ENCODE results near the gene TRIM56.
"Not testable (repeated sequence)": the region's sequence is repeated elsewhere in the genome, so short reads cannot be mapped to it uniquely, and the experiment has no call there.

TRIM56 gene

DNA sequence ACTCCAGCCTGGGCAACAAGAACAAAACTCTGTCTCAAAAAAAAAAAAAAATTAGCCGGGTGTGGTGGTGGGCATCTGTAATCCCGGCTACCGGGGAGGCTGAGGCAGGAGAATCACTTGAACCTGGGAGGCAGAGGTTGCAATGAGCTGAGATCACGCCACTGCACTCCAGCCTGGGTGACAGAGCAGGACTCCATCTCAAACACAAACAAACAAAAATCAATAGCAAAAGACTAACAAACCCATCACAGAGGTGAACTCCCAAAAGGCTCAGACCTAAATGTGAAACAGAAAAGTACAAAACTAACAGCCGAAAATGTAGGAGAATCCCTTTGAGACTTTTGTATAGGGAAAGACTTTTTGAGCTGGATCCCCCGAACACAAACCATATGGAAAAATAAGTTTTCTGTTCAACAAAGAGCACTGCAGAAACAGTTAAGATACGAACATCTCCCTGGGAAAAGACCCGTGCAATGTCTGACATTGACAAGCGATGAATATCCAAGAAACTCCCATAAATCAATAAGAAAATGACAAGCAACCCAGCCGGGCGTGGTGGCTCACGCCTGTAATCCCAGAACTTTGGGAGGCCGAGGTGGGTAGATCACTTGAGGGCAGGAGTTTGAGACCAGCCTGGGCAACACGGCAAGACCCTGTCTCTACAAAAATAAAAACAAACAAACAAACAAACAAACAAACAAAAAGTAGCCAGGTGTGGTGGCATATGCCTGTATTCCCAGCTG lies 13.7 kb upstream of the TRIM56 start:
- H3K4me1 ChIP-seq (ENCODE audit: control insufficient read depth, insufficient read depth, low read length); H3K9ac ChIP-seq (ENCODE audit: low read length); H3K36me3 ChIP-seq (ENCODE audit: control insufficient read depth, insufficient read depth, low read length); H3K27me3 ChIP-seq (ENCODE audit: control insufficient read depth, insufficient read depth, low read length); H3K4me3 ChIP-seq (ENCODE audit: low read depth, low read length); H3K27ac ChIP-seq (ENCODE audit: low read depth, low read length); H3K9me3 ChIP-seq (ENCODE audit: control insufficient read depth, insufficient read depth, low read depth, low read length): not testable (repeated sequence)

- Histone ChIP-seq H3K36me3 (ENCODE audit: control insufficient read depth, insufficient read depth, low read length) (no peaks in the 10 kb centered on the region), H3K9ac (ENCODE audit: low read length) (no peak overlapping the region), H3K27ac (ENCODE audit: low read depth, low read length) (no peak overlapping the region), H3K4me3 (ENCODE audit: low read depth, low read length) (no peak overlapping the region), H3K9me3 (ENCODE audit: control insufficient read depth, insufficient read depth, low read depth, low read length) (no peaks in the 10 kb centered on the region), H3K27me3 (ENCODE audit: control insufficient read depth, insufficient read depth, low read length) (no peaks in the 10 kb centered on the region), H3K4me1 (ENCODE audit: control insufficient read depth, insufficient read depth, low read length) (peaks cover 2% of the 10 kb centered on the region; the same call in 1 of the 2 replicates)
These were observed 9.6 kb upstream of the TRIM56 start for GRCh38 chr7:101075646-101076045.

- not testable (repeated sequence) for H3K27ac ChIP-seq (ENCODE audit: low read depth, low read length); H3K4me1 ChIP-seq (ENCODE audit: control insufficient read depth, insufficient read depth, low read length); H3K27me3 ChIP-seq (ENCODE audit: control insufficient read depth, insufficient read depth, low read length); H3K36me3 ChIP-seq (ENCODE audit: control insufficient read depth, insufficient read depth, low read length); H3K4me3 ChIP-seq (ENCODE audit: low read depth, low read length); H3K9ac ChIP-seq (ENCODE audit: low read length); H3K9me3 ChIP-seq (ENCODE audit: control insufficient read depth, insufficient read depth, low read depth, low read length)
These were observed 9.1 kb upstream of the TRIM56 start for GRCh38 chr7:101076183-101076582.

DNA sequence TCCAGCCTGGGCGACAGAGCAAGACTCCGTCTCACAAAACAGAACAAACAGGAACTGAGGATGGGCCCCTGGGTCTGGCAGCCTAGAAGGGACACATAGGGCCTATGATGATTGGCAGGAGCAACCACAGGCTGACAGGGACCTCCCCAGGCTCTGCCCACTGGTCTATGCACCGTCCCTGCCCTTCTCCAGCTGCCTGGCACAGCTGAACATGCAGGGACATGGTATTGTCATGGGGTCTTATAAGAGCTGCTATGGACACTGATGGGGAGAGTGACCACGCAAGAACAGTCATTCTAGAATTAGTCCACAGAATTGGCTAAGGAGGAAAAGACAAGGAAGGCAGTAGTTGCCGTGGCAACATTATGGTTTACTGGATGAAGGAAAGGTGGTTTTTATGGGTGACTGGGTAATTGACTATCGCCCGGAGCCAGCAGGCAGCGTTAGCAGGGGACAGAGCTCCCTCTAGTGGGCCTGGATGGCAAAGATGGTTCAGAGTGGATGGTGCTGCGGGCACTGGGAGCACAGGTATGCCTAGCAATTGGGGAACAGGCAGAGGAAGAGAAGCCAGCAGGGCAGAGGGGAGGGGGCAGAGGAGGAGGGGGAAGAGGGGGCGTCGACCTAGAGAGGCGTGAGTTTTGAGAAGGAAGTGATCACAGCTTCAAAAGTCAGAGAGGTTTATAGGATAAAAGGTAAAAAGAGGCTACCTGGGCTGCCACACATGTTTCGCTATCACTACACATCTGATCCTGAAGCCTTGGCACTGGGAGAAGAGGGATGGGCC lies 7.8 kb upstream of the TRIM56 start:
- H3K27ac ChIP-seq (ENCODE audit: low read depth, low read length) = no peak overlapping the region
- no peaks in the 10 kb centered on the region for H3K9me3 ChIP-seq (ENCODE audit: control insufficient read depth, insufficient read depth, low read depth, low read length)
- no peak overlapping the region for H3K4me3 ChIP-seq (ENCODE audit: low read depth, low read length)
- H3K4me1 ChIP-seq (ENCODE audit: control insufficient read depth, insufficient read depth, low read length) = peaks cover 2% of the 10 kb centered on the region; the same call in 1 of the 2 replicates
- no peaks in the 10 kb centered on the region for H3K27me3 ChIP-seq (ENCODE audit: control insufficient read depth, insufficient read depth, low read length)
- no peak overlapping the region for H3K9ac ChIP-seq (ENCODE audit: low read length)
- H3K36me3 ChIP-seq (ENCODE audit: control insufficient read depth, insufficient read depth, low read length) = no peaks in the 10 kb centered on the region

DNA sequence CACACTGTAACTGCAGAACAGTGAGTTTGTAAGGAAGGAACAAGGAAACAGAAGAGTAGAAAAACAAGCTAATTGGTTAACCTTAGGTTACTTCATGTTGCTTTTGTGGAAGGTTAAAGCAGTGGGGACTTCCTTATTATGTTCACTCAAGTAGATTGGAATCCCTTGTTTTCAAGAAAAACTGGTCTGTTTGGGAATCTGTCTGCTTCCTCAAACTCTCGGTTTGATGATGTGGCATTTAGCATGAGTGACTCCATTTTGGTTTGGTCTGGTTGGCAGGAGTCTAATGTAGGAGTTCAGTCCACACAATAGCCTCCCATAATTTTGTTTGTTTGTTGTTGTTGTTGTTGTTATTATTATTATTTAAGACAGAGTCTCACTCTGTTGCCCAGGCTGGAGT lies 3.8 kb upstream of the TRIM56 start:
- H3K27ac ChIP-seq (ENCODE audit: low read depth, low read length) = no peak overlapping the region
- no peak overlapping the region for H3K9ac ChIP-seq (ENCODE audit: low read length)
- H3K36me3 ChIP-seq (ENCODE audit: control insufficient read depth, insufficient read depth, low read length) = no peaks in the 10 kb centered on the region
- H3K4me1 ChIP-seq (ENCODE audit: control insufficient read depth, insufficient read depth, low read length) = peaks cover 12% of the 10 kb centered on the region
- H3K27me3 ChIP-seq (ENCODE audit: control insufficient read depth, insufficient read depth, low read length) = no peaks in the 10 kb centered on the region
- H3K9me3 ChIP-seq (ENCODE audit: control insufficient read depth, insufficient read depth, low read depth, low read length) = no peaks in the 10 kb centered on the region
- no peak overlapping the region for H3K4me3 ChIP-seq (ENCODE audit: low read depth, low read length)

DNA sequence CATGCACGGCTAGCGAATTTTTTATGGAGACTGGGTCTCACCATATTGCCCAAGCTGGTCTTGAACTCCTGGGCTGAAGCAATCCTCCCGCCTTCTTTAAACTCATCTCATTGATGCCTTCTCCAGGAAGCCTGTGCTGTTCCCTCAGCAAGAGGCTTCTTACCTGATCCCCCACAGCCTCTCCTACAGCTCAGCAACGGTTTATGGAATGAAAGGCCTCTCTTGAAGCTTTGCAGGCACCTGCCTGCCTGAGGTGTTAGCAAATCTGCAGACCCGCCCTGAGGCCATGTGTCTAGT lies 468 bp upstream of the TRIM56 start:
- H3K9ac ChIP-seq (ENCODE audit: low read length) = peak overlapping the region; percentile 32
- H3K27me3 ChIP-seq (ENCODE audit: control insufficient read depth, insufficient read depth, low read length) = no peaks in the 10 kb centered on the region
- peak overlapping the region; percentile 71 for H3K4me3 ChIP-seq (ENCODE audit: low read depth, low read length)
- H3K27ac ChIP-seq (ENCODE audit: low read depth, low read length) = peak overlapping the region; percentile 52; the same call in 1 of the 2 replicates
- H3K4me1 ChIP-seq (ENCODE audit: control insufficient read depth, insufficient read depth, low read length) = peaks cover 12% of the 10 kb centered on the region
- H3K36me3 ChIP-seq (ENCODE audit: control insufficient read depth, insufficient read depth, low read length) = peaks cover 25% of the 10 kb centered on the region
- H3K9me3 ChIP-seq (ENCODE audit: control insufficient read depth, insufficient read depth, low read depth, low read length) = no peaks in the 10 kb centered on the region

GRCh38 chr7:101087334-101088068 lies 2.2 kb downstream of the TRIM56 start:
- H3K27ac ChIP-seq (ENCODE audit: low read depth, low read length) = no peak overlapping the region
- H3K9ac ChIP-seq (ENCODE audit: low read length) = no peak overlapping the region
- H3K4me3 ChIP-seq (ENCODE audit: low read depth, low read length) = no peak overlapping the region

GRCh38 chr7:101088069-101088425 lies 2.8 kb downstream of the TRIM56 start:
- Histone ChIP-seq H3K4me3 (ENCODE audit: low read depth, low read length) (no peak overlapping the region), H3K9ac (ENCODE audit: low read length) (no peak overlapping the region), H3K4me1 (ENCODE audit: control insufficient read depth, insufficient read depth, low read length) (peaks cover 12% of the 10 kb centered on the region), H3K9me3 (ENCODE audit: control insufficient read depth, insufficient read depth, low read depth, low read length) (peaks cover 9% of the 10 kb centered on the region), H3K36me3 (ENCODE audit: control insufficient read depth, insufficient read depth, low read length) (peaks cover 34% of the 10 kb centered on the region), H3K27ac (ENCODE audit: low read depth, low read length) (no peak overlapping the region), H3K27me3 (ENCODE audit: control insufficient read depth, insufficient read depth, low read length) (no peaks in the 10 kb centered on the region)

More at GRCh38 chr7:101087334-101088068, 2.2 kb downstream of the TRIM56 start:
- peaks cover 9% of the 10 kb centered on the region for H3K9me3 ChIP-seq (ENCODE audit: control insufficient read depth, insufficient read depth, low read depth, low read length)
- H3K27me3 ChIP-seq (ENCODE audit: control insufficient read depth, insufficient read depth, low read length) = no peaks in the 10 kb centered on the region
- H3K4me1 ChIP-seq (ENCODE audit: control insufficient read depth, insufficient read depth, low read length) = peaks cover 12% of the 10 kb centered on the region
- H3K36me3 ChIP-seq (ENCODE audit: control insufficient read depth, insufficient read depth, low read length) = peaks cover 34% of the 10 kb centered on the region

DNA sequence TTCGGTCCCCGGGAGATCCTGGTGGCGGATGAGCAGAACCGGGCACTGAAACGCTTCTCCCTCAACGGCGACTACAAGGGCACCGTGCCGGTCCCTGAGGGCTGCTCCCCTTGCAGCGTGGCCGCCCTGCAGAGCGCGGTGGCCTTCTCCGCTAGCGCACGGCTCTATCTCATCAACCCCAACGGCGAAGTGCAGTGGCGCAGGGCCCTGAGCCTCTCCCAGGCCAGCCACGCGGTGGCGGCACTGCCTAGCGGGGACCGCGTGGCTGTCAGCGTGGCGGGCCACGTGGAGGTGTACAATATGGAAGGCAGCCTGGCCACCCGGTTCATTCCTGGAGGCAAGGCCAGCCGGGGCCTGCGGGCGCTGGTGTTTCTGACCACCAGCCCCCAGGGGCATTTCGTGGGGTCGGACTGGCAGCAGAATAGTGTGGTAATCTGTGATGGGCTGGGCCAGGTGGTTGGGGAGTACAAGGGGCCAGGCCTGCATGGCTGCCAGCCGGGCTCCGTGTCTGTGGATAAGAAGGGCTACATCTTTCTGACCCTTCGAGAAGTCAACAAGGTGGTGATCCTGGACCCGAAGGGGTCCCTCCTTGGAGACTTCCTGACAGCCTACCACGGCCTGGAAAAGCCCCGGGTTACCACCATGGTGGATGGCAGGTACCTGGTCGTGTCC lies 3.7 kb downstream of the TRIM56 start:
- Histone ChIP-seq H3K9me3 (ENCODE audit: control insufficient read depth, insufficient read depth, low read depth, low read length) (peaks cover 9% of the 10 kb centered on the region), H3K4me3 (ENCODE audit: low read depth, low read length) (no peak overlapping the region), H3K27ac (ENCODE audit: low read depth, low read length) (no peak overlapping the region), H3K4me1 (ENCODE audit: control insufficient read depth, insufficient read depth, low read length) (peaks cover 12% of the 10 kb centered on the region), H3K36me3 (ENCODE audit: control insufficient read depth, insufficient read depth, low read length) (peaks cover 34% of the 10 kb centered on the region), H3K9ac (ENCODE audit: low read length) (no peak overlapping the region), H3K27me3 (ENCODE audit: control insufficient read depth, insufficient read depth, low read length) (no peaks in the 10 kb centered on the region)

GRCh38 chr7:101089876-101090275 lies 4.6 kb downstream of the TRIM56 start:
- Histone ChIP-seq H3K36me3 (ENCODE audit: control insufficient read depth, insufficient read depth, low read length) (peaks cover 34% of the 10 kb centered on the region), H3K4me3 (ENCODE audit: low read depth, low read length) (no peak overlapping the region), H3K4me1 (ENCODE audit: control insufficient read depth, insufficient read depth, low read length) (peaks cover 7% of the 10 kb centered on the region), H3K27me3 (ENCODE audit: control insufficient read depth, insufficient read depth, low read length) (no peaks in the 10 kb centered on the region), H3K27ac (ENCODE audit: low read depth, low read length) (no peak overlapping the region), H3K9ac (ENCODE audit: low read length) (no peak overlapping the region), H3K9me3 (ENCODE audit: control insufficient read depth, insufficient read depth, low read depth, low read length) (peaks cover 9% of the 10 kb centered on the region)
